HUES64 (cell line): ENCODE results near the gene ZSCAN10.
"Not testable (repeated sequence)": the region's sequence is repeated elsewhere in the genome, so short reads cannot be mapped to it uniquely, and the experiment has no call there.

Experiments
- H3K27ac ChIP-seq: 2 replicates; pipeline ENCODE4 v1.7.0; 2013; ENCODE audit warnings: low read depth, low read length, inconsistent platforms
- H3K27me3 ChIP-seq: 2 replicates; pipeline ENCODE4 v1.6.1; 2013; ENCODE audit warnings: mild to moderate bottlenecking, low read length; ENCODE audit not compliant: insufficient read depth
- H3K36me3 ChIP-seq: 2 replicates; pipeline ENCODE4 v1.6.1; 2013; ENCODE audit warnings: mild to moderate bottlenecking, low read length; ENCODE audit not compliant: insufficient read depth
- H3K4me1 ChIP-seq: 2 replicates; pipeline ENCODE4 v1.6.1; 2013; ENCODE audit warnings: mild to moderate bottlenecking, low read length, moderate library complexity; ENCODE audit not compliant: insufficient read depth
- H3K4me3 ChIP-seq: 2 replicates; pipeline ENCODE4 v1.5.1; 2013; ENCODE audit warnings: mild to moderate bottlenecking, low read length, moderate library complexity
- H3K9ac ChIP-seq: 2 replicates; pipeline ENCODE4 v1.6.1; 2013; ENCODE audit warnings: mild to moderate bottlenecking, low read depth, low read length
- H3K9me3 ChIP-seq: 2 replicates; pipeline ENCODE4 v1.6.1; 2013; ENCODE audit warnings: low read depth, low read length; ENCODE audit not compliant: insufficient read depth
- WGBS: fragments of 150-250, 120-280 bp; methylation state at CpG from one replicate; pipeline ENCODE4 v1.1.7; 2013; ENCODE audit warnings: missing lambda C conversion rate; 5-methylcytosine and 5-hydroxymethylcytosine counted together

ZSCAN10 gene

GRCh38 chr16:3076577-3076976, 22.5 kb downstream of the ZSCAN10 start:
- H3K27ac ChIP-seq: no peak overlapping the region
- H3K9me3 ChIP-seq: no peaks in the 10 kb centered on the region
- H3K9ac ChIP-seq: no peak overlapping the region

GRCh38 chr16:3075946-3076345, 23.1 kb downstream of the ZSCAN10 start:
- not testable (repeated sequence) for H3K9ac ChIP-seq, H3K36me3 ChIP-seq, H3K4me3 ChIP-seq, H3K9me3 ChIP-seq, H3K27me3 ChIP-seq, H3K27ac ChIP-seq
- 93% methylated on average over 6 of the region's 6 CpGs for WGBS
- peaks cover 15% of the 10 kb centered on the region for H3K4me1 ChIP-seq

More at GRCh38 chr16:3076577-3076976, 22.5 kb downstream of the ZSCAN10 start:
- Histone ChIP-seq H3K4me3 (no peak overlapping the region), H3K36me3 (no peaks in the 10 kb centered on the region), H3K27me3 (no peaks in the 10 kb centered on the region), H3K4me1 (peaks cover 15% of the 10 kb centered on the region)
- WGBS: 78% methylated on average over 6 of the region's 6 CpGs

GRCh38 chr16:3075523-3075915, 23.6 kb downstream of the ZSCAN10 start:
- Histone ChIP-seq H3K4me1 (peaks cover 15% of the 10 kb centered on the region), H3K9me3 (no peaks in the 10 kb centered on the region), H3K27me3 (no peaks in the 10 kb centered on the region), H3K36me3 (no peaks in the 10 kb centered on the region), H3K27ac (no peak overlapping the region), H3K4me3 (no peak overlapping the region), H3K9ac (no peak overlapping the region)
- WGBS: 58% methylated on average over 10 of the region's 10 CpGs

- Histone ChIP-seq H3K27me3 (no peaks in the 10 kb centered on the region), H3K9me3 (no peaks in the 10 kb centered on the region), H3K36me3 (no peaks in the 10 kb centered on the region), H3K4me1 (peaks cover 15% of the 10 kb centered on the region), H3K4me3 (no peak overlapping the region), H3K9ac (no peak overlapping the region), H3K27ac (no peak overlapping the region)
- whole genome bisulfite sequencing: 79% methylated on average over 9 of the region's 9 CpGs
Observed at GRCh38 chr16:3074860-3075522, 24.1 kb downstream of the ZSCAN10 start.

GRCh38 chr16:3073448-3073847, 25.6 kb downstream of the ZSCAN10 start:
- peaks cover 4% of the 10 kb centered on the region for H3K4me1 ChIP-seq
- no peak overlapping the region for H3K27ac ChIP-seq
- WGBS: 93% methylated on average over 7 of the region's 7 CpGs
- no peak overlapping the region for H3K4me3 ChIP-seq
- no peaks in the 10 kb centered on the region for H3K36me3 ChIP-seq
- no peaks in the 10 kb centered on the region for H3K27me3 ChIP-seq
- no peaks in the 10 kb centered on the region for H3K9me3 ChIP-seq
- H3K9ac ChIP-seq: no peak overlapping the region

DNA sequence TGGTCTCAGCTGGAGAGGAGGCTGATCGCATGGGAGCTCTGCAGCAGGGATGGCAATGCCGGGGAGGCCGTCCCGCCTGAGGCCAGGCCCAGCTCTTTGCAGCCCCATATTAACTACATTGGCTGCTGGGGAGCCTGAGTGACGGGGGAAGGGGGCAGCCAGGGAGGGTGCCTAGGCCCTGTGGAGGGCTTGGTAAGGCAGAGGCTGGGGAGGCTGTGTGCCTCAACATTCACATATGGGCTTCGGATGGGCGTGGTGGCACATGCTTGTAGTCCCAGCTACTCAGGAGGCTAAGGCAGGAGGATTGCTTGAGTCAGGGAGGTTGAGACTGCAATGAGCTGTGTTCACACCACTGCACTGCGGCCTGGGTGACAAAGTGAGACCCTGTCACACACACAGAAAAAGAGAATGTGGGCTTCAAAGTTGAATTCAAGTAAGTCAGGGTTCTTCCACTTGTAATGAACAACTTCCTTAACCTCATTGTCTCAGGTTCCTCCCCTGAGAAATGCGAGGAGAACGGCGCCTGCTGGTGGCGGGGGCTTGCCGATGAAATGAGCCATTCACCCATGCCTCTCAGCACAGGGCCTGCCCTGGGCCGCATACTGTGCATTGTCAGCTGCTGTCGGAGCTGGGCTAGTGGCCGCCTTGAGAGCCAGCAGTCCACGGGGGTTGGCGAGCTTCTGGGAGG, 26.4 kb downstream of the ZSCAN10 start:
- H3K9ac ChIP-seq, H3K27me3 ChIP-seq, H3K4me3 ChIP-seq, H3K9me3 ChIP-seq, H3K27ac ChIP-seq, H3K4me1 ChIP-seq, H3K36me3 ChIP-seq: not testable (repeated sequence)
- WGBS: 80% methylated on average over 7 of the region's 18 CpGs

GRCh38 chr16:3072148-3072547, 26.9 kb downstream of the ZSCAN10 start:
- H3K27me3 ChIP-seq, H3K9me3 ChIP-seq, H3K27ac ChIP-seq, H3K36me3 ChIP-seq, H3K4me1 ChIP-seq, H3K4me3 ChIP-seq, H3K9ac ChIP-seq: not testable (repeated sequence)
- WGBS: 83% methylated on average over 2 of the region's 4 CpGs

DNA sequence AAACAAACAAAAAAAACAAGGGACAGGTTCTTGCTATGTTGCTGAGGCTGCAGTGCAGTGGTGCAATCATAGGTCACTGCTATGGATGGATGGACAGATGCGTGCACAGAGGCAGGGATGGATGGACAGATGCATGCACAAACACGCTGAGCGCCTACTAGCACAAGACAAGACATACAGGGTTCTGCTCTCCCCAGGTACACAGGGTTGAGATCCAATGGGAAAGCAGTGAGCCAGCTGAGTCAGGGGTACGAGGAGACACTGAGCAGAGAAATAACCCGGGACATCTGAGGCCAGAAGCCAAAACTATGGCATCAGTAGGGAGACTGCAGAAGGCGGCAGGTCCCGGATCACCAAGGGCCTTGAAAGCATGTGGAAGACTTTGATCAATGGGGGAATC, 27.4 kb downstream of the ZSCAN10 start:
- no peaks in the 10 kb centered on the region for H3K36me3 ChIP-seq
- no peaks in the 10 kb centered on the region for H3K9me3 ChIP-seq
- 0 out of 2 replicates have a peak, but pooled peaks cover 2% of the 10 kb centered on the region for H3K4me1 ChIP-seq
- H3K27me3 ChIP-seq: no peaks in the 10 kb centered on the region
- no peak overlapping the region for H3K27ac ChIP-seq
- no peak overlapping the region for H3K4me3 ChIP-seq
- 89% methylated on average over 7 of the region's 7 CpGs for WGBS
- no peak overlapping the region for H3K9ac ChIP-seq

DNA sequence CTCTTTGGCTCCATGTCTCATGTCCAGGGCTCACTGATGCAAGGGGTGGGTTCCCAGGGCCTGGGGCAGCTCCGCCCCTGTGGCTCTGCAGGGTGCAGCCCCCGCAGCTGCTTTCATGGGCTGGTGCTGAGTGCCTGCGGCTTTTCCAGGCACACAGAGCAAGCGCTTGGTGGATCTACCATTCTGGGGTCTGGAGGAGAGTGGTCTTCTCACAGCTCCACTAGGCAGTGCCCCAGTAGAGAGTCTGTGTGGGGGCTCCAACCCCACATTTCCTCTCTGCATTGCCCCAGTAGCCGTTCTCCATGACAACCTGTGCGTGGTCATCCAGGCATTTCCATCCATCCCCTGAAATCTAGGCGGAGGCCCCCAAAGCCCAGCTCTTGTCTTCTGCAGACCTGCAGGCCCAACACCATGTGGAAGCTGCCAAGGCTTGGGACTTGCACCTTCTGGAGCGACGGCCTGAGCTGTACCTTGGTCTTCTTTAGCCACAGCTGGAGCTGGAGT, 28.4 kb downstream of the ZSCAN10 start:
- Histone ChIP-seq H3K36me3 (no peaks in the 10 kb centered on the region), H3K9me3 (no peaks in the 10 kb centered on the region), H3K4me1 (0 out of 2 replicates have a peak, but pooled peaks cover 2% of the 10 kb centered on the region), H3K27ac (no peak overlapping the region), H3K4me3 (no peak overlapping the region), H3K27me3 (no peaks in the 10 kb centered on the region), H3K9ac (no peak overlapping the region)
- 86% methylated on average over 9 of the region's 9 CpGs for WGBS

GRCh38 chr16:3069146-3069545, 29.9 kb downstream of the ZSCAN10 start:
- not testable (repeated sequence) for H3K27me3 ChIP-seq, H3K36me3 ChIP-seq, H3K27ac ChIP-seq, H3K4me1 ChIP-seq, H3K9me3 ChIP-seq, H3K9ac ChIP-seq, H3K4me3 ChIP-seq
- WGBS: 94% methylated on average over 10 of the region's 11 CpGs

DNA sequence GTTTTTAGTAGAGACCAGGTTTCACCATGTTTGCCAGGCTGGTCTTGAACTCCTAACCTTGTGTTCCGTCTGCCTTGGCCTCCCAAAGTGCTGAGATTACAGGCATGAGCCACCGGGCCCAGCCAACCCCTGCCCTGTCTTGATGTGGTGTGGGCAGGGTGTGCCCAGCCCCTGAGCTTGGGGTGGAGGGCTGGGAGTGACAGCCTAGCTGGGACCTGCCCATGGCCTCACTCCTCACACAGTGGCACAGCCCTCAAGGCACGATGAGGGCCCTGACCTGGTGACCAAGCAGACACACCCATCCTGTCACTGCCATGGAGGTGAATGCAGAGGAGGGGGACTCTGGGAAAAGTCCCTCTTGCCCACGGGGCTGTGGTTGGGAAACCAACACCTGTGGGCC, 30.6 kb downstream of the ZSCAN10 start:
- Histone ChIP-seq H3K36me3 (no peaks in the 10 kb centered on the region), H3K4me1 (peaks cover 4% of the 10 kb centered on the region; the same call in 1 of the 2 replicates), H3K27me3 (no peaks in the 10 kb centered on the region), H3K9ac (no peak overlapping the region), H3K27ac (no peak overlapping the region), H3K9me3 (no peaks in the 10 kb centered on the region), H3K4me3 (no peak overlapping the region)
- 95% methylated on average over 4 of the region's 4 CpGs for WGBS
